ENCODE measurements around the gene BIN2.

The BIN2 gene

GRCh38 chr12:51323966-51324895 is at the start of gene BIN2:
Gene BIN2, minus strand, starts transcription at chr12:51324174. Its CDS starts 72 bp downstream, at chr12:51324102.
- in situ Hi-C loops (cut with MboI; ENCODE audit: low pct_unique_long_range_greater_than_20kb, low sequenced_read_pairs, unreplicated experiment), result no loop called here
- no peak for TF ChIP-seq CTCF (IDR thresholded peaks at IDR 0.05; ENCODE audit: extremely low read depth, insufficient read depth, missing control alignments)
- DNase-seq (ENCODE audit: low spot score), result peak; percentile 88

- in situ Hi-C loops (cut with MboI; ENCODE audit: low pct_unique_long_range_greater_than_20kb, low sequenced_read_pairs, unreplicated experiment), result no loop called here
- DNase-seq (ENCODE audit: low spot score), result no peak
- no peak for TF ChIP-seq CTCF (IDR thresholded peaks at IDR 0.05; ENCODE audit: extremely low read depth, insufficient read depth, missing control alignments)
Measured at GRCh38 chr12:51373187-51373586, 49.2 kb upstream of the BIN2 start.

GRCh38 chr12:51372021-51372420 is 48.0 kb upstream of the BIN2 start:
- DNase-seq (ENCODE audit: low spot score), result no peak
- peak; percentile 27 for TF ChIP-seq CTCF (IDR thresholded peaks at IDR 0.05; ENCODE audit: extremely low read depth, insufficient read depth, missing control alignments)
- in situ Hi-C loops (cut with MboI; ENCODE audit: low pct_unique_long_range_greater_than_20kb, low sequenced_read_pairs, unreplicated experiment), result no loop called here

GRCh38 chr12:51371295-51371953 is 47.5 kb upstream of the BIN2 start:
- DNase-seq (ENCODE audit: low spot score), result no peak
- in situ Hi-C loops (cut with MboI; ENCODE audit: low pct_unique_long_range_greater_than_20kb, low sequenced_read_pairs, unreplicated experiment), result no loop called here
- TF ChIP-seq CTCF (IDR thresholded peaks at IDR 0.05; ENCODE audit: extremely low read depth, insufficient read depth, missing control alignments), result no peak

GRCh38 chr12:51370667-51371066 is 46.7 kb upstream of the BIN2 start:
- in situ Hi-C loops (cut with MboI; ENCODE audit: low pct_unique_long_range_greater_than_20kb, low sequenced_read_pairs, unreplicated experiment), result no loop called here
- TF ChIP-seq CTCF (IDR thresholded peaks at IDR 0.05; ENCODE audit: extremely low read depth, insufficient read depth, missing control alignments), result no peak
- DNase-seq (ENCODE audit: low spot score), result no peak

- no peak for DNase-seq (ENCODE audit: low spot score)
- in situ Hi-C loops (cut with MboI; ENCODE audit: low pct_unique_long_range_greater_than_20kb, low sequenced_read_pairs, unreplicated experiment), result no loop called here
- no peak for TF ChIP-seq CTCF (IDR thresholded peaks at IDR 0.05; ENCODE audit: extremely low read depth, insufficient read depth, missing control alignments)
Measured at GRCh38 chr12:51369581-51369980, 45.6 kb upstream of the BIN2 start.
